Smooth muscle cell of trachea (primary cell): ENCODE data around the gene EBI3. TPM values are rescaled to one million over a fixed set of nuclear protein-coding genes. Genes with fewer than 3 reads are reported as not detected.

Source experiments
- total RNA-seq: library from RNA; depleted of rRNA; stranded (reverse); fragments of >200 nt; gene quantifications from 2 replicates; pipeline ENCODE4 v1.2.1, GENCODE V29; 2014

Gene EBI3
- 0.83 TPM in 1 of 2 replicates, not detected in the other for total RNA-seq

GRCh38 chr19:4229179-4229931 lies at the start of gene EBI3:
EBI3 (plus strand) TSS chr19:4229523; CDS start chr19:4229551, 28 bp downstream.

GRCh38 chr19:4182084-4182810 lies 47.1 kb upstream of the EBI3 start, which contains the start of the genes ANKRD24 and SIRT6:
ANKRD24 (plus strand) TSS chr19:4182689; CDS start chr19:4186426, 3,737 bp downstream.
SIRT6 (minus strand) TSS chr19:4182563; CDS start chr19:4182539, 24 bp downstream.

GRCh38 chr19:4246767-4247593 lies 17.7 kb downstream of the EBI3 start, which contains the start of gene YJU2:
YJU2 (plus strand) TSS chr19:4247080; CDS start chr19:4247147, 67 bp downstream.

GRCh38 chr19:4278419-4279266 lies 49.3 kb downstream of the EBI3 start, which contains the start of gene SHD:
SHD (plus strand) TSS chr19:4279266; CDS start chr19:4280064, 798 bp downstream.

Other genes with a start within 250 kb of the EBI3 start
- 2,700 and 4,831 TPM in 2 replicates for gene EEF2, start 244.1 kb upstream of the EBI3 start, total RNA-seq
- 14.8 and 33.6 TPM in 2 replicates for gene PIAS4, start 221.8 kb upstream of the EBI3 start, total RNA-seq
- gene ZBTB7A, start 162.6 kb upstream of the EBI3 start, total RNA-seq, result 32.9 and 49.3 TPM in 2 replicates
- gene MAP2K2, start 105.4 kb upstream of the EBI3 start, total RNA-seq, result 152 and 278 TPM in 2 replicates
- not detected in 2 replicates for gene CREB3L3, start 75.9 kb upstream of the EBI3 start, total RNA-seq
- 18.5 and 23.3 TPM in 2 replicates for gene SIRT6, start 47.0 kb upstream of the EBI3 start, total RNA-seq
- gene ANKRD24, start 46.8 kb upstream of the EBI3 start, total RNA-seq, result 1.0 and 5.0 TPM in 2 replicates
- gene YJU2, start 17.6 kb downstream of the EBI3 start, total RNA-seq, result 12.1 and 20.2 TPM in 2 replicates
- gene SHD, start 49.7 kb downstream of the EBI3 start, total RNA-seq, result not detected in 2 replicates
- not detected in 2 replicates for gene TMIGD2, start 72.9 kb downstream of the EBI3 start, total RNA-seq
- 12.9 and 19.2 TPM in 2 replicates for gene FSD1, start 75.1 kb downstream of the EBI3 start, total RNA-seq
- 5.1 and 5.5 TPM in 2 replicates for gene STAP2, start 109.3 kb downstream of the EBI3 start, total RNA-seq
- gene MPND, start 114.0 kb downstream of the EBI3 start, total RNA-seq, result 4.5 and 7.6 TPM in 2 replicates
- gene SH3GL1, start 171.0 kb downstream of the EBI3 start, total RNA-seq, result 50.9 and 51.3 TPM in 2 replicates
- gene CHAF1A, start 173.1 kb downstream of the EBI3 start, total RNA-seq, result 7.9 and 10.9 TPM in 2 replicates
- gene UBXN6, start 228.3 kb downstream of the EBI3 start, total RNA-seq, result 91.8 and 131 TPM in 2 replicates
- gene HDGFL2, start 242.8 kb downstream of the EBI3 start, total RNA-seq, result 64.4 and 64.8 TPM in 2 replicates